GM19025 (cell line): ENCODE data around the gene COQ7.
A peak's percentile ranks its signal among the peaks of the same experiment; 100 is the strongest.

ENCODE experiments used
- ATAC-seq: cut with Tn5 transposase; IDR thresholded peaks from one replicate; pipeline ENCODE4 v1.9.1; 2021; ENCODE audit warnings: mild to moderate bottlenecking, low read depth, moderate library complexity; ENCODE audit not compliant: unreplicated experiment

COQ7 gene

DNA sequence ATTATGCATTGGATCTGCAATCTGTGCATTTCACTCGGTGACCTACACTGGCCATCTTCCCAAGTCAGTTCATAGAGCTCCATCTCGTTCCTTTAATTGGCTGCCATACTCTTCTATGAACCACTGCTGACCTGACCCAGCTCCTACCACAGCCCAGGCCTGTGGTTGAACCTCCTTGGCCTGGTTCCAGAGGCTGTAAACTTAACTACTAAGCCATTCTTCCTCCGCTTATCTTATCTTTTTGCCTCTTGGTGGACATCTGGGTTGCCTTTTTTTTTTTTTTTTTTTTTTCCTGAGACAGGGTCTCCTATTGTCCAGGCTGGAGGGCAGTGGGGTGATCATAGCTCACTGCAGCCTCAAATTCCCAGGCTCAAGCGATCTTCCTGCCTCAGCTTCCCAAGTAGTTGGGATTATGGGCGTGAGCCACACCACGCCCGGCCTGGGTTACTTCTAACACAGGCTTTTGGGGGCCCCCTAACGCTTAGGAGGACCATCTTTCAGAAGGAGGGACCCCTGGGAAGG lies 18.3 kb downstream of the COQ7 start:
- ATAC-seq = no peak

- ATAC-seq = peak; percentile 72
These were observed 19.1 kb downstream of the COQ7 start for GRCh38 chr16:19086322-19087199.

GRCh38 chr16:19088341-19088916 lies 21.0 kb downstream of the COQ7 start:
- no peak for ATAC-seq

DNA sequence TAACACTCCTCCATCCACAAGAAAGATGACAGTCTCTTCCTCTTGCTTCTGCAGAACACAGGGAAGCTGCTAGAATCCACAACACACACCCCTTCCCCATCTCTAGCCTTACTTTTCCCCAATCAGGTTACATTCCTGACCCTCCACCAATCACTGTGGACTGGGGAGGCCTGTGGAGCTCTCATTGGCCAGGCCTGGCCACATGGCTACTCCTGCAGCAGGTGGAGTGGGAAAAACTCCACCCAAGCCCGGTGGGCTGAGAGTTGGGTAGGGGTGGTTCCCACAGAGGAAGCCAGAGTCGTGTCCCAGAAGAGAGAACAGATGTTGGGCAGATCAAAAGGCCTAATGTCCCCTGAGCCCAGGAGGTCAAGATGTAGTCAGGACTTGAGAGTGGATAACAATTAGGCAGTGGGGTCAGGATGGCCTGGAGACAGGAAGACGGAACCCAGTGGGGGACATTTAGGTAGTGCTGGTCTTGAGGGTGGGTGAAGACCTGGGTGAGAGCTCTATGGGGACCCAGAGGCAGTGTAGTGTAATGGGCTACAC lies 22.1 kb downstream of the COQ7 start:
- ATAC-seq = no peak

DNA sequence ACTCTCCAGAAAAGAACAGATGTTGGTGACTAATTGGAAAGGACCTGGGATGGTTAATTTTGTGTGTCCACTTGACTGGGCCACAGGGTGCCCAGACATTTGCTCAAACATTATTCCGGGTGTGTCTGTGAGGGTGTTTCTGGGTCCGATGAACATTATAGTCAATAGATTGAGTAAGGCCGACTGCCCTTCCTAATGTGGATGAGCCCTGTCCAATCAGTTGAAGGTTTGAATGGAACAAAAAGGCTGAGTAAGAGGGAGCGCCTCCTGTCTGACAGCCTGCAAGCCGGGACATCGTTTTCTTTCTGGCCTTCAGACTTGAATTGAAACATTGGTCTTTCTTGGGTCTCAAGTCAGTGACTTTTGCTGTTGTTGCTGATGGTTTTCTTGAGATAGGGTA lies 23.5 kb downstream of the COQ7 start:
- ATAC-seq = no peak

GRCh38 chr16:19092653-19093410 lies 25.4 kb downstream of the COQ7 start:
- ATAC-seq = no peak

GRCh38 chr16:19093631-19094541 lies 26.5 kb downstream of the COQ7 start:
- no peak for ATAC-seq

DNA sequence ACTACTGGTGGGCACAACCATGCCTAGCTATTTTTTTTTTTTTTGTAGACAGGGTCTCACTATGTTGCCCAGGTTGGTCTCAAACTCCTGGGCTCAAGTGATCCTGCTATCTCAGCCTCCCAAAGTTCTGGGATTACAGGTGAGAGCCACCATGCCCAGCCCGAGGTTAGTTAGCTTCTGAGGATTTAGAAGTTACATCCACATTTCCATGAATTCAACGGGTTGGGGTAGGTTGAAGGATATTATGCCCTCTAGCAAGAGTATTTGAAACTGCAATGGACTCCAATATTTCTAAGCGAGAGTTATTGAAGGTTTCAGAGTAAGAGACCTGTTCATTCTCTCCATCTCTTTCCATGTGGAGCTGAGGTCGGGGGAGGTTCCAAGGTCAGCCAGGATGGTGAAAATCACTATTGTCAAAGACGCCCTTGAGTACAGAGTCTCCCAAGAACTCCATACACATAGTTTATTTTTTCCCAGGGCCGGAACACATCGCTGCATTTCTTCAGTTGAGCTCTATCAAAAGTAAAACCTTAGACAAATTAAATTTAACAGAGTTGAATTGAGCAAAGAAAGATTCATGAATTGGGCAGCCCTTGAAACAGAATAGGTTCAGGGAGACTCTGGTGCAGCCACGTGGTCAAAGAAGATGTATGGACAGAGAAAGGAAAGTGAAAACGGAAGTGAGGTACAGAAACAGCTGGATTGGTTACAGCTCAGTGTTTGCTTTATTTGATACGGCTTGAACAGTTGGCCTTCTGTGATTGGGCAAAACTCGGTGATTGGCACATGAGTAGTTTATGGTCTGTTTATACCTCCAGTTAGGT lies 27.3 kb downstream of the COQ7 start:
- no peak for ATAC-seq

- ATAC-seq = no peak
These were observed 28.2 kb downstream of the COQ7 start for GRCh38 chr16:19095654-19096053.

DNA sequence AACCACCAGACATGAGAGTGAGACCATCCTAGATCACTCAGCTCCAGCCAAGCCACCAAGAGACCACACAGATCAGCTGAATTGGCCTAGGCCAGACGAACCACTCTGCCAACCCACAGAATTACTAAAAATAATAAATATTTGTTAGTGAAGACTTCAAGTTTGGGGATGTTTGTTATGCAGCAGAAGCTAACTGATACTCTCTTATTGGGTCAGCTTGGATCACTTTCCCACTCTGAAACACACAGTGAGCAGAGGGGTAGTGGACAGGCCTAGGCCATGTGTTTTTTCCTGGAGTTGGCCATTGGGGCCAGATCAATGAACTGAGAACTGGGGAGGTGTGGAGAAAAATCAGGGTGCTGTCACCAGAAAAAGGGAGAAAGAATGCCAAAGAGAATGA lies 30.8 kb downstream of the COQ7 start:
- no peak for ATAC-seq

DNA sequence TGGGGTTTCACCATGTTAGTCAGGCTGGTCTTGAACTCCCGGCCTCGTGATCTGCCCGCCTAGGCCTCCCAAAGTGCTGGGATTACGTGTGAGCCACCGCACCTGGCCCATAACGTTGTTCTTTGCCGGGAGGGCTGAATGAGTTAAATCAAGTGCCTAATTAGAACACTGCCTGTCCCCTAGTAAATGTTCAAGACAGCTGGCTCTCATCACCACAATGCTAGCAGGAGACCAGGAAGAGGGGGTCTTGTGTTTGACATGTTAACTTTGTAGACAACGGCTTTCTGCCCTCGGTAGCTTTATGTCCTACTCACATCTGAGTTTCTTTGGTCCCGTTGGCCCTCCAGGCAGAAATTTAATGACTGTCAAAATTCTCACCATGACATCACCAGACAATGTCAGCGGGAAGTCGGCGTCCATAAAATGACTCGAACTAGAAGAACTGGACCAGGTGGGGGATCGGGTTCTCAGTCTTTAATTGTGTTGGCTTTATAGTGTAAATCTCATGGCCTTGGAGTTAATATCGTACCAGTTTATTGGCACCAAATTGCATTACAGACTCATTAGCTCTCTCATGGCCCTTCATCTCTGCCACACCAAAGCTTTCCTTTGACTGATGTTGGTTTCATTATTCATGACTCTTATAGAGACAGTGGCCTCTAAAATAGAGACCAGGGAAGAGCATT lies 34.9 kb downstream of the COQ7 start:
- no peak for ATAC-seq

GRCh38 chr16:19104607-19105006 lies 37.2 kb downstream of the COQ7 start:
- ATAC-seq = no peak

GRCh38 chr16:19105131-19105530 lies 37.7 kb downstream of the COQ7 start:
- ATAC-seq = no peak

GRCh38 chr16:19105891-19106624 lies 38.6 kb downstream of the COQ7 start:
- no peak for ATAC-seq

DNA sequence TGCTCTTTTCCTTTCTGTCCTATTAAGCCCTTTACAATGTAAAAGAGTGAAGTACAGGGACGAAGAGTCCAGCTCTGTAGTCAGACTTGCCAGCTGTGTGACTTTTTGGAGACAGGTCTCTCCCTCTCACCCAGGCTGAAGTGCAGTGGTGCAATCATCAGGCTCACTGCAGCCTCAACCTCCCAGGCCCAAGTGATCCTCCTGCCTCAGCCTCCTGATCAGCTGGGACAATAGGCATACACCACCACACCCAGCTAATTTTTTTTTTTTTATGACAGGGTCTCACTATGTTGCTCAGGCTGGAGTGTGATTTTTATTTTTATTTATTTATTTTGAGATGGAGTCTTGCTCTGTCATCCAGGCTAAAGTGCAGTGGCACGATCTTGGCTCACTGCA lies 39.2 kb downstream of the COQ7 start:
- ATAC-seq = no peak

DNA sequence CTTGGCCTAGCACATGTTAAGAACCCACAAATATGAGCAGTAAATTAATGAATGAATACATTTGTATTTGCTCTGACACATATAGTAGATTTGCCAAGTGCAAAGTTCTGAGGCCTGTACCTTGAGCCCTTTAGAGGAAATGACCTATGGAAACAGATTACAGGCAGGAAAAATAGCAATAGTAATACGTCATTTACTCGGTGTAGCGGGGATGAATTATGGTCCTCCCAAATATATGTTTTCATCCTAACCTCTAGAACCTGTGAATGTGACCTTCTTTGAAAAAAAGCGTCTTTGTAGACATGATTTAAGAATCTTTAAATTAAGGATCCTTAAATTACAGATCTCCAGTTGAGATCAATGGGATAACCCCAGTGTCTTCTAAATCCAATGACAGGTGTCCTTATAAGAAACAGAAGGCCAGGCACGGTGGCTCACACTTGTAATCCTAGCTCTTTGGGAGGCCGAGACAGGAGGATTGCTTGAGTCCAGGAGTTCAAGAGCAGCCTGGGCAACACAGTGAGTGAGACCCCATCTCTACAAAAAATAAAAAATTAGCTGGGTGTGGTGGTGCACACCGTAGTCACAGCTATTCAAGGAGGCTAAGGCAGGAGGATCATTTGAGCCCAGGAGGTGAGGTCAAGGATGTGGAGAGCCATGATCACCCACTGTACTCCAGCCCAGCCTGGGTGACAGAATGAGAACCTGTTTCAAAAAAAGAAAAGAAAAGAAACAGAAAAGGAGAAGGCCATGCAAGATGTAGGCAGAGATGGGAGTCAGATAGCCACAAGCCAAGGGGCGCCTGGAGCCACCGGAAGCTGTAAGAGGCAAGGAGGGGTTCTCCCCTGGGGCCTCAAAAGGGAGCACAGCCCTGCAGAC lies 41.2 kb downstream of the COQ7 start:
- no peak for ATAC-seq

- ATAC-seq = no peak
These were observed 41.9 kb downstream of the COQ7 start for GRCh38 chr16:19109288-19109664.
